Activated T-cell treated with anti-CD3 and anti-CD28 coated beads, Interleukin-2, amount 50 U/mL, for 24 hours (primary cell): ENCODE data around the gene USP35.
A peak's percentile ranks its signal among the peaks of the same experiment; 100 is the strongest.

Source experiments
- DNase-seq: peaks from one replicate; pipeline ENCODE4 v3.0.0-alpha.2; 2020
- H3K27ac Mint-ChIP-seq: 2 replicates; pipeline ENCODE4 v1.8.0; 2020; ENCODE audit warnings: mild to moderate bottlenecking, mixed read lengths
- H3K27me3 Mint-ChIP-seq: 2 replicates; pipeline ENCODE4 v1.8.0; 2020; ENCODE audit warnings: mixed read lengths
- H3K36me3 Mint-ChIP-seq: 2 replicates; pipeline ENCODE4 v1.8.0; 2020; ENCODE audit warnings: low read depth, mixed read lengths
- H3K4me1 Mint-ChIP-seq: 2 replicates; pipeline ENCODE4 v1.8.0; 2020; ENCODE audit warnings: low read depth, mixed read lengths
- H3K4me3 Mint-ChIP-seq: 2 replicates; pipeline ENCODE4 v1.8.0; 2020; ENCODE audit warnings: mild to moderate bottlenecking, moderate library complexity, mixed read lengths
- H3K9me3 Mint-ChIP-seq: 2 replicates; pipeline ENCODE4 v1.8.0; 2020; ENCODE audit warnings: mixed read lengths

Gene USP35

GRCh38 chr11:78180751-78181150 is 8.0 kb upstream of the USP35 start:
- Mint-ChIP-seq H3K27ac (no peak overlapping the region), H3K9me3 (no peaks in the 10 kb centered on the region)

GRCh38 chr11:78181185-78181584 is 7.5 kb upstream of the USP35 start:
- Mint-ChIP-seq H3K4me1 (peaks cover 20% of the 10 kb centered on the region), H3K27ac (no peak overlapping the region), H3K9me3 (no peaks in the 10 kb centered on the region), H3K27me3 (no peaks in the 10 kb centered on the region), H3K4me3 (no peak overlapping the region), H3K36me3 (peaks cover 50% of the 10 kb centered on the region)
- no peak for DNase-seq

More at GRCh38 chr11:78180751-78181150, 8.0 kb upstream of the USP35 start:
- Mint-ChIP-seq H3K4me1 (peaks cover 17% of the 10 kb centered on the region), H3K36me3 (peaks cover 48% of the 10 kb centered on the region), H3K27me3 (no peaks in the 10 kb centered on the region), H3K4me3 (no peak overlapping the region)
- no peak for DNase-seq

GRCh38 chr11:78187366-78188285 is 1.1 kb upstream of the USP35 start:
- Mint-ChIP-seq H3K36me3 (peaks cover 32% of the 10 kb centered on the region), H3K4me3 (peak overlapping the region; percentile 97), H3K4me1 (peaks cover 54% of the 10 kb centered on the region), H3K27ac (peak overlapping the region; percentile 100), H3K9me3 (no peaks in the 10 kb centered on the region), H3K27me3 (no peaks in the 10 kb centered on the region)
- DNase-seq, result peak; percentile 87

GRCh38 chr11:78189174-78189724 is 530 bp downstream of the USP35 start:
- peak overlapping the region; percentile 85 for H3K27ac Mint-ChIP-seq
- H3K4me1 Mint-ChIP-seq, result peaks cover 67% of the 10 kb centered on the region
- H3K4me3 Mint-ChIP-seq, result peak overlapping the region; percentile 97
- DNase-seq, result no peak
- H3K9me3 Mint-ChIP-seq, result no peaks in the 10 kb centered on the region
- no peaks in the 10 kb centered on the region for H3K27me3 Mint-ChIP-seq
- H3K36me3 Mint-ChIP-seq, result peaks cover 30% of the 10 kb centered on the region

- Mint-ChIP-seq H3K4me1 (peaks cover 73% of the 10 kb centered on the region), H3K27ac (peak overlapping the region; percentile 85), H3K9me3 (no peaks in the 10 kb centered on the region), H3K4me3 (peak overlapping the region; percentile 97), H3K27me3 (no peaks in the 10 kb centered on the region), H3K36me3 (peaks cover 32% of the 10 kb centered on the region)
- no peak for DNase-seq
These were observed 1.1 kb downstream of the USP35 start for GRCh38 chr11:78189851-78190250.

GRCh38 chr11:78190374-78190773 is 1.7 kb downstream of the USP35 start:
- H3K4me1 Mint-ChIP-seq, result peaks cover 72% of the 10 kb centered on the region

GRCh38 chr11:78190871-78191538 is 2.3 kb downstream of the USP35 start:
- Mint-ChIP-seq H3K4me3 (no peak overlapping the region), H3K27ac (no peak overlapping the region), H3K27me3 (no peaks in the 10 kb centered on the region), H3K4me1 (peaks cover 70% of the 10 kb centered on the region), H3K9me3 (no peaks in the 10 kb centered on the region), H3K36me3 (peaks cover 30% of the 10 kb centered on the region)
- no peak for DNase-seq

More at GRCh38 chr11:78190374-78190773, 1.7 kb downstream of the USP35 start:
- H3K36me3 Mint-ChIP-seq, result peaks cover 30% of the 10 kb centered on the region
- H3K27me3 Mint-ChIP-seq, result no peaks in the 10 kb centered on the region
- no peak for DNase-seq
- no peaks in the 10 kb centered on the region for H3K9me3 Mint-ChIP-seq
- peak overlapping the region; percentile 85 for H3K27ac Mint-ChIP-seq
- peak overlapping the region; percentile 97 for H3K4me3 Mint-ChIP-seq

GRCh38 chr11:78192223-78192719 is 3.6 kb downstream of the USP35 start:
- Mint-ChIP-seq H3K4me1 (peaks cover 59% of the 10 kb centered on the region), H3K4me3 (no peak overlapping the region), H3K36me3 (peaks cover 23% of the 10 kb centered on the region), H3K27ac (peak overlapping the region; percentile 83), H3K9me3 (no peaks in the 10 kb centered on the region), H3K27me3 (no peaks in the 10 kb centered on the region)
- DNase-seq, result no peak

- peak overlapping the region; percentile 83 for H3K27ac Mint-ChIP-seq
- H3K27me3 Mint-ChIP-seq, result no peaks in the 10 kb centered on the region
- peaks cover 53% of the 10 kb centered on the region for H3K4me1 Mint-ChIP-seq
- no peaks in the 10 kb centered on the region for H3K9me3 Mint-ChIP-seq
- DNase-seq, result no peak
- H3K4me3 Mint-ChIP-seq, result no peak overlapping the region
- peaks cover 20% of the 10 kb centered on the region for H3K36me3 Mint-ChIP-seq
These were observed 4.2 kb downstream of the USP35 start for GRCh38 chr11:78192911-78193351.

- DNase-seq, result no peak
- H3K4me1 Mint-ChIP-seq, result peaks cover 53% of the 10 kb centered on the region
- no peak overlapping the region for H3K4me3 Mint-ChIP-seq
- H3K9me3 Mint-ChIP-seq, result no peaks in the 10 kb centered on the region
- H3K27ac Mint-ChIP-seq, result peak overlapping the region; percentile 66
- H3K36me3 Mint-ChIP-seq, result peaks cover 21% of the 10 kb centered on the region
- H3K27me3 Mint-ChIP-seq, result no peaks in the 10 kb centered on the region
These were observed 5.1 kb downstream of the USP35 start for GRCh38 chr11:78193806-78194205.

GRCh38 chr11:78194490-78194889 is 5.8 kb downstream of the USP35 start:
- no peak overlapping the region for H3K4me3 Mint-ChIP-seq
- H3K4me1 Mint-ChIP-seq, result peaks cover 49% of the 10 kb centered on the region
- no peak for DNase-seq
- no peaks in the 10 kb centered on the region for H3K27me3 Mint-ChIP-seq
- H3K9me3 Mint-ChIP-seq, result no peaks in the 10 kb centered on the region
- peaks cover 21% of the 10 kb centered on the region for H3K36me3 Mint-ChIP-seq
- no peak overlapping the region for H3K27ac Mint-ChIP-seq

- H3K27ac Mint-ChIP-seq, result no peak overlapping the region
- H3K27me3 Mint-ChIP-seq, result no peaks in the 10 kb centered on the region
- H3K4me3 Mint-ChIP-seq, result no peak overlapping the region
- H3K36me3 Mint-ChIP-seq, result peaks cover 31% of the 10 kb centered on the region
- H3K4me1 Mint-ChIP-seq, result peaks cover 40% of the 10 kb centered on the region
- no peaks in the 10 kb centered on the region for H3K9me3 Mint-ChIP-seq
- DNase-seq, result no peak
These were observed 7.3 kb downstream of the USP35 start for GRCh38 chr11:78195917-78196560.

- no peaks in the 10 kb centered on the region for H3K9me3 Mint-ChIP-seq
- H3K4me1 Mint-ChIP-seq, result peaks cover 41% of the 10 kb centered on the region
These were observed 8.0 kb downstream of the USP35 start for GRCh38 chr11:78196661-78197091.

GRCh38 chr11:78197816-78198215 is 9.1 kb downstream of the USP35 start:
- DNase-seq, result no peak
- Mint-ChIP-seq H3K27ac (no peak overlapping the region), H3K27me3 (no peaks in the 10 kb centered on the region), H3K4me3 (no peak overlapping the region), H3K4me1 (peaks cover 43% of the 10 kb centered on the region), H3K9me3 (no peaks in the 10 kb centered on the region), H3K36me3 (peaks cover 31% of the 10 kb centered on the region)

More at GRCh38 chr11:78196661-78197091, 8.0 kb downstream of the USP35 start:
- no peaks in the 10 kb centered on the region for H3K27me3 Mint-ChIP-seq
- H3K4me3 Mint-ChIP-seq, result no peak overlapping the region
- no peak for DNase-seq
- H3K27ac Mint-ChIP-seq, result no peak overlapping the region
- H3K36me3 Mint-ChIP-seq, result peaks cover 31% of the 10 kb centered on the region
